ENCODE results near the gene SRSF8.
"Not testable (repeated sequence)": the region's sequence is repeated elsewhere in the genome, so short reads cannot be mapped to it uniquely, and the experiment has no call there.

Gene SRSF8

GRCh38 chr11:95066716-95067038 is at the start of gene SRSF8:
TSS of gene SRSF8 (plus strand) at chr11:95066919. CDS start at chr11:95067227, 308 bp downstream.
- no peak for DNase-seq (ENCODE audit: low read depth in 2 of 2)

DNA sequence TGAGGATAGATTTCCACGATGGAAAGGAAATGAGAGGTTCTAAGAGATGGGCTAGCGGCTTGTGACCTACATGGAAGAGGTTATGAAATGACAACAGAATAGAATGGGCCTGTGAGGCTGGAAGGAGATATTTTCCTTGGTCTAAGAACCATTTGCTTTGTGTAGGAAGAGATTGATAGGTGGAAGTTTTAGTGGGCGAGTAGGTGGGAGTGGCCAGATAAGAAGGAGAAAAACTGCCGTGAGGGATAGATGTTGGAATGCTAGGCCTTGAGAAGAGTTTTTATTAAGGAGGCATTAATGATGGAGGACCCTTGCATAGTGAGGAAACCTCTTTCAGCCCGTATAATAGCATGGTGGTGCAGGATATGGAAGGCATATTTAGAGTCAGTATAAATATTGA is 45.3 kb upstream of the SRSF8 start:
- DNase-seq (ENCODE audit: low read depth in 2 of 2): not testable (repeated sequence)

DNA sequence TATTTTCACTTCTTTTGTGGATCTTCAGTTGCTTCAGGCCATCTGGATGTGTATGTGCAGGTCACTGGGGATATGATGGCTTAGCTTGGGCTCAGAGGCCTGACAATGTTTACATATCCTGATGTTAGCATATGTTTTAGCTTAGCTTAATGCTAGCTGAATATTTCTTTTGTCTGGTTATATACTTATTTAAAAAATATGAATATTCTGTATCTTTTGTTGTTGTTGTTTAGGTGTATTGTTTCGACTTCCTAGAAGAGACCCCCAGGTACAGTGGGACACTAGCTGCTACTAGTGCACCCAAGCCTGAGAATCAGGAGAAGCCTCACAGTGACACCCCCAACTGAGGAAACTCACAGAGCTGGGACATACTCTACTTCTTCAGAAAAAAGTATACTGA is 41.8 kb upstream of the SRSF8 start, which contains the start of gene KDM4E:
Gene KDM4E, plus strand, starts transcription at position 301 of the 400 bp plus-strand sequence. CDS start 300 bp downstream, outside the sequence.
- no peak for DNase-seq (ENCODE audit: low read depth in 2 of 2)

DNA sequence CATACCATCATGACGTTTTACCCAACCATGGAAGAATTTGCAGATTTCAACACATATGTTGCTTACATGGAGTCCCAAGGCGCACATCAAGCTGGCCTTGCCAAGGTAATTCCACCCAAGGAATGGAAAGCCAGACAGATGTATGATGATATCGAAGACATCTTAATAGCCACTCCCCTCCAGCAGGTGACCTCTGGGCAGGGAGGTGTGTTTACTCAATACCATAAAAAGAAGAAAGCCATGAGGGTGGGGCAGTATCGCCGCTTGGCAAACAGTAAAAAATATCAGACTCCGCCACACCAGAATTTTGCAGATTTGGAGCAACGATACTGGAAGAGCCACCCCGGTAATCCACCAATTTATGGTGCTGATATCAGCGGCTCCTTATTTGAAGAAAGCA is 41.1 kb upstream of the SRSF8 start:
- DNase-seq (ENCODE audit: low read depth in 2 of 2): not testable (repeated sequence)

- no peak for DNase-seq (ENCODE audit: low read depth in 2 of 2)
These were observed 38.4 kb upstream of the SRSF8 start for GRCh38 chr11:95028357-95028756.

GRCh38 chr11:95033051-95033450 is 33.7 kb upstream of the SRSF8 start:
- no peak for DNase-seq (ENCODE audit: low read depth in 2 of 2)

- no peak for DNase-seq (ENCODE audit: low read depth in 2 of 2)
These were observed 31.4 kb upstream of the SRSF8 start for GRCh38 chr11:95035316-95035715.

GRCh38 chr11:95037356-95038035 is 29.2 kb upstream of the SRSF8 start:
- not testable (repeated sequence) for DNase-seq (ENCODE audit: low read depth in 2 of 2)

DNA sequence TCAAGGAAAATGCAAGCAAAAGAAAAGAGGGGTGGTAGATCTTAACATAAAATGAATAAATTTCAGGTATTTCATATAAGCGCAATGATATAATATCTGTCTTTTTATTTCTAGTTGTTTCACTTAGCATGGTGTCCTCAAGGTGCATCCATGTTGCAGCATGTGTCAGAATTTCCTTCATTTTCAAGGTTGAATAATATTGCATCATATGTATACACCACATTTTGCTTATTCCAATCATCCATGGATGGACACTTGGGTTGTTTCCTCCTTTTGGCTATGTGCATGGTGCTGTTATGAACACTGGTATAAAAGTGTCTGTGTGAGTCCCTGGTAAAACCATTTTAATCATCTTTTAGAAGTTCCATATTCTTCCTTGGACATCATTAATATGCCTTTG is 24.5 kb upstream of the SRSF8 start:
- DNase-seq (ENCODE audit: low read depth in 2 of 2): no peak

DNA sequence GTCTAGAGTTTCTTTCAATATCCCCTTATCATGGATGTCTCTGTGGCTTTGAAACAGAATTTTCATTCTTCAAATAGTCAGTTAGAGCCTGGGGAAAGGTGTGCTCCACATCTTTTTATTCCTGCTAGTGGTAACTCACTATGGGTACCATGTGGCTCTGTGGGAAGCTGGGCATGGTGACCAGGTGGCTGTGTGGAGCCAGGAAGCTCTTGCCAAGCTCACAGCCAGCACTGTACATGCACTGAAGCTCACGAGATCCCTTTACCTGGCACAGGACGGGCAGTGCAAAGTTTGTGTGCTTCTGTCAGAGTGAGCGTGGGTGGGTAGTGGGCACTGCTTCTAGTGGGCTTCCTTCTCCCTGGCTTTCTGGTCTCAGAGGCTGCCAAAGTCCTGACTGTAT is 23.8 kb upstream of the SRSF8 start:
- no peak for DNase-seq (ENCODE audit: low read depth in 2 of 2)

DNA sequence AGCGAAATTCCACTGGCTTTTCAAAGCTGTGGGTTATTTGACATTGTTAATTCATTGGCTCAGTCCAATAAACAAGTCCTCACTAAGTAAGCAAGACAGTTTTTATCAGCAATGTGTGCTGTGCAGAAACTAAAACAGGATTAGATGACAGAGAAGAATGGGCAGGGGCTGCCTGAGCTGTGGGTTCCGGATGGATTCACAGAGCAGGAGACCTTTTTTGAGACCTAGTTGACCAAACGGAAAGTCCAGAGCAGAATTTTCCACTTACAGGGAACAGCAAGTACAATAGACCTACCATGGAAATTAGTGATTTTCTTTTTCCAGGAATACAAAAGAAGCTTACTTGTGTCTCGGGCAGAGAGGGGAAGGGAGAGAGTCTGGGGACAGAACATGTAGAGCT is 22.7 kb upstream of the SRSF8 start:
- no peak for DNase-seq (ENCODE audit: low read depth in 2 of 2)

- DNase-seq (ENCODE audit: low read depth in 2 of 2): no peak
These were observed 20.9 kb upstream of the SRSF8 start for GRCh38 chr11:95045812-95046211.

DNA sequence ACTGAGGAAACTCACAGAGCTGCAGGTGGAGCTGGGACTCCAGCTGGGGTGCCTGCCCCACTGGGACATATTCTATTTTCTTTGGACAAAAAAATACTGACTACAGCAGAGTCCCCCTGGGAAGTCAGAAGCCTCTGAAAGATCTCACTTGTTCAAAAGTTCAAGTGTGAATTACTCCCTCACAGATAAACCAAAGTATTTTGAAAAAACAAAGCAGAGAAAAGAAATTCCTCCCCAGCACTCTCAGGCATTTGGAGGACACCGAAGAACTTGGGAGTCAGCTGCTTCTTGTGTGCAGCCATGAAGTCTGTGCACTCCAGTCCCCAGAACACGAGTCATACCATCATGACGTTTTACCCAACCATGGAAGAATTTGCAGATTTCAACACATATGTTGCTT is 17.6 kb upstream of the SRSF8 start, which contains the start of gene KDM4F:
Gene KDM4F, plus strand, starts transcription at position 301 of the 400 bp plus-strand sequence.
- not testable (repeated sequence) for DNase-seq (ENCODE audit: low read depth in 2 of 2)

DNA sequence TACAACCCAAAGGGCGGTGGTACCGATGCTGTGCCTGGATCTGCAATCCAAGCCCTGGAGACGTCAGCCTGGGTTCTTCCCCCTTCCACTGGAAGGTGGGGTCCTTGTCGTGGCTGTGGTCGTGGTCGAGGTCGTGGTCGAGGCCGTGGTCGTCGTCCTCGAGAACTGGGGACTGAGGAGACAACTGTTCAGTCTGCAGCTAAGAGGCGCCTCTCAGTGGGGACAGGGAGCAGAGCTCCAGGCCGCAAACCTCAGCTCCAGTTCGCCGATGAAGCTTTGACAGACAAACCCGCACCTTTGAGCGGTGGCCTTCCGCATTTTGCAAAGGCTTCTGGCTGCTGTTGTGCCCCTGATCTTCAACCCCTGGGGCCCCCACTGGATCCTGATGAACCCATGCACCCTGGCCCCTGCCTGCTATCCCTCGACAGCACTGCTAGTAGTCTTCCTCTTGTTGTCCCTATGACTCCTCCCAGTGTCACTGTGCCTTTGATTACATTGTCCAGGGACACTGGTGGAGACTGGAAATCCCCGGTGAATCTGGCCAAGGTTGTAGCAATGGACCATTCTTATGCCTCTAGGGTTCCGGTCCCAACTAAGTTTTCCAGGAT is 16.0 kb upstream of the SRSF8 start:
- no peak for DNase-seq (ENCODE audit: low read depth in 2 of 2)

- no peak for DNase-seq (ENCODE audit: low read depth in 2 of 2)
These were observed 12.4 kb upstream of the SRSF8 start for GRCh38 chr11:95054356-95054755.

DNA sequence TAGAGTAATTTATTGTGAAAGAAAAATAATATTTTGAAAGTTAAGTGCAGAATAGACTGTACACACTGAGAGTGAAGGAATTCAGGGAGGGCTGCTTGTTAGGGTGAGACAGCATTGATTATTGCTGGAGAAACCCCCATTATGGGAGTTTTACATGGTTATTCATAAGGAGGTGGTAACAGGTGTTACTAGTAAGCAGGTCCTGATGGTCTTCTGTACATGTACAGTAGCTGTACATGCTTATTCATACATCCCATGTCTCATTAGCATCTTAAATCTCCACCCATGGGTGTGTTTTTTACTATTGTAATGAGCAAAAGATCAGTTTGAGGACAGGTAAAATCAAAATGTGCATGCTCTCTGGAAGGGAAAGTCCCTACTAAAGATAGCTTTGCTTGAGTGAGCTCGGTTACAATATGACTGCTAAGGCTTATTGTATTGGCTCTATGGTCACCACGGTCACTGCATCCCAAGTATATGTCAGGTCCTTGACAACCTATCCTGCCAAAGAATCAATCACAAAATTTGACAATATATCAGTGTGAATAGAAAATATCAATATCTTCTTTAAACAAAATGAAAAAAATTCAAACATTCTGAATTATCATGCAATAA is 11.3 kb upstream of the SRSF8 start:
- no peak for DNase-seq (ENCODE audit: low read depth in 2 of 2)

- no peak for DNase-seq (ENCODE audit: low read depth in 2 of 2)
These were observed 8.8 kb upstream of the SRSF8 start for GRCh38 chr11:95057959-95058358.

DNA sequence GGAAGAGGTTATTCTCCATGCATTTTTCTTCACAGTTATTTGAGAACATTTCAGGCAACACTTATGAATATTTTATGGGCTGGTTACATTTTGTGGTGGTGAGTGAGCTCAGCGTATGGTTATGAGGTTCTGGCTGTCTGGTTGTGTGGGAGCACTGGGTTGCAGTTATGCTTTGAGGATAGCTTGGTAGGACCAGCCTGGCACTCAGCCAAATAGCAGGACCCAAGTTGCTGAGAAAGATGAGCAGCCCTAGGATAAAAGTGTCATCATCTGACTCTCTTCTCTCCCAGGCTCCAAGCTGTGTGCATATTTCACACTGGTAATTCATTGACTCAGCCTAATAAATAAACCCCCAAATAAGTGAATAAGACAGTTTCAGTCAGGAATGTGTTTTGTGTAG is 8.1 kb upstream of the SRSF8 start:
- DNase-seq (ENCODE audit: low read depth in 2 of 2): no peak

DNA sequence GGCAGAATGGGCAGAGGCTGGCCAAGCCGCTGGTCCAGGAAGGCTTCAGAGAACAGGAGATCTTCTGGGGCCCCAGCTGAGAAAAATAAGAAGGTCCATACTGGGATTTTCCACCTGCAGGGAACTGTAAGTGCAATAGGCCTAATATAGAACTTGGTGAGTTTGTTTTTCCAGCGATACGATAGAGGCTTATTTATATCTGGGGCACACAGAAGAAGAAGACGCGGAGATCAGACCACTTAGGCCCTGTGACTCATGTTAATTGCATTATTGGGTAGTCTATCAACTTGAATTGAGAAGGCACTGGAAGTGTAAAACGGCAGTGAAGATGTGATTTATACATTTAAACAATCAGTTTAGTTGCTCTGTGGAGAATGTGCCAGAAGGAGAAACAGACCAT is 7.7 kb upstream of the SRSF8 start:
- no peak for DNase-seq (ENCODE audit: low read depth in 2 of 2)

DNA sequence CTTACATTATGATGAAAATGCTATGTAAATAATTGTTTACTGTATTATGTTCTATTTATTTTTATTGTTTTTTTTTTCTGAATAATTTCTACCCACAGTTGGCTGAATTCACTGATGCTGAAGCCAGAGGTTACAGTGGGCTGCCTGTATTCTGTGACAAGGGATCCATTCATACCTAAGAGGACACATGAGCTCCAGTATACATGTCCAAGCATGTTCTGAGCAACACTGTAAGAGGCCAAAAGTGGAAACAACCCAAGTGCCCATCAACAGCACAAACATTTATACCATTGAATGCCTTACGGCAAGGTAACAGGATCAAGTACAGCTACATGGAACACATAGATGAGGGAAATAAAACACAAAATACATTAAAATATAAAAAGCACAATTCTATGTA is 1.4 kb upstream of the SRSF8 start:
- no peak for DNase-seq (ENCODE audit: low read depth in 2 of 2)

DNA sequence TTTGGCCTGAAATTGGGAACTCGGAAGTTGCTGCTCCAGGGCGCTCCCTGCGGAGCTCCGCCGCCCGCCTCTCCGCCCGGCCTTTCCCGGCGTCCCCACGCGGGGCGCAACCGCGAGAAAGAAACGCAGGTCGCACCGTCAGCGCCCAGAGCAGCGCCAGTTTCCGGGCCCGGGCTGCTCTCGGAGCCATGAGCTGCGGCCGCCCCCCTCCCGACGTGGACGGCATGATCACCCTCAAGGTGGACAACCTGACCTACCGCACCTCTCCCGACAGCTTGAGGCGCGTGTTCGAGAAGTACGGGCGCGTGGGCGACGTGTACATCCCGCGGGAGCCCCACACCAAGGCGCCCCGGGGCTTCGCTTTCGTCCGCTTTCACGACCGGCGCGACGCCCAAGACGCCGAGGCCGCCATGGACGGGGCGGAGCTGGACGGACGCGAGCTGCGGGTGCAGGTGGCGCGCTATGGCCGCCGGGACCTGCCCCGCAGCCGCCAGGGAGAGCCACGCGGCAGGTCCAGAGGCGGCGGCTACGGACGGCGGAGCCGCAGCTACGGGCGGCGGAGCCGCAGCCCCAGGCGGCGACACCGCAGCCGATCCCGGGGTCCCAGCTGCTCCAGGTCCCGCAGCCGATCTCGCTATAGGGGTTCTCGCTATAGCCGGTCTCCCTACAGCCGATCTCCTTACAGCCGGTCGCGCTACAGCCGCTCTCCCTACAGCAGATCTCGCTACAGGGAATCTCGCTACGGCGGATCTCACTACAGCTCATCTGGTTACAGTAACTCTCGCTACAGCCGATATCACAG is 521 bp downstream of the SRSF8 start:
- DNase-seq (ENCODE audit: low read depth in 2 of 2): peak; percentile 57 to 74

- DNase-seq (ENCODE audit: low read depth in 2 of 2): no peak
These were observed 1.1 kb downstream of the SRSF8 start for GRCh38 chr11:95067841-95068219.
